Measurements from ENCODE around the gene CCDC77.

CCDC77 gene

DNA sequence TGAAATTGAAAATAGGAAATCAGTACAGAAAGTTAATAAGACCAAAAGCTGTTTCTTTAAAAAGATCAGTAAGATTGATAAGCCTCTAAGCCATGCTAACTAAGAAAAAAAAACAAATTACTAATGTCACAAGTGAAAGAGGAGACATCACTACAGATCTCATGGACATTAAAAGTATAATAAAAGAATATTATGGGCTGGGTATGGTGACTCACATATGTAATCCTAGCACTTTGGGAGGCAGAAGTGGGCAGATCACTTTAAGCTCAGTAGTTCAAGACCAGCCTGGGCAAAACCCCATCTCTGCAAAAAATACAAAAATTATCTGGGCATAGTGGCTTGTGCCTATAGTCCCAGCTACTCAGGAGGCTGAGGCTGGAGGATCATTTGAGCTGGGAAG, 88.8 kb downstream of the CCDC77 start:
- no peak overlapping the region for H3K27ac ChIP-seq
- DNase-seq, result no peak
- no peaks in the 10 kb centered on the region for H3K27me3 ChIP-seq
- H3K4me1 ChIP-seq, result no peaks in the 10 kb centered on the region
- no peaks in the 10 kb centered on the region for H3K9me3 ChIP-seq
- TF ChIP-seq, protein P1, sequence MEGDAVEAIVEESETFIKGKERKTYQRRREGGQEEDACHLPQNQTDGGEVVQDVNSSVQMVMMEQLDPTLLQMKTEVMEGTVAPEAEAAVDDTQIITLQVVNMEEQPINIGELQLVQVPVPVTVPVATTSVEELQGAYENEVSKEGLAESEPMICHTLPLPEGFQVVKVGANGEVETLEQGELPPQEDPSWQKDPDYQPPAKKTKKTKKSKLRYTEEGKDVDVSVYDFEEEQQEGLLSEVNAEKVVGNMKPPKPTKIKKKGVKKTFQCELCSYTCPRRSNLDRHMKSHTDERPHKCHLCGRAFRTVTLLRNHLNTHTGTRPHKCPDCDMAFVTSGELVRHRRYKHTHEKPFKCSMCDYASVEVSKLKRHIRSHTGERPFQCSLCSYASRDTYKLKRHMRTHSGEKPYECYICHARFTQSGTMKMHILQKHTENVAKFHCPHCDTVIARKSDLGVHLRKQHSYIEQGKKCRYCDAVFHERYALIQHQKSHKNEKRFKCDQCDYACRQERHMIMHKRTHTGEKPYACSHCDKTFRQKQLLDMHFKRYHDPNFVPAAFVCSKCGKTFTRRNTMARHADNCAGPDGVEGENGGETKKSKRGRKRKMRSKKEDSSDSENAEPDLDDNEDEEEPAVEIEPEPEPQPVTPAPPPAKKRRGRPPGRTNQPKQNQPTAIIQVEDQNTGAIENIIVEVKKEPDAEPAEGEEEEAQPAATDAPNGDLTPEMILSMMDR (IDR thresholded peaks at IDR 0.05), result no peak
- H3K4me3 ChIP-seq, result no peak overlapping the region
- H3K36me3 ChIP-seq, result no peaks in the 10 kb centered on the region
- intact Hi-C loops (cut with DNase I; ENCODE audit: low total_unique reads), result no loop called here
